Esophagus squamous epithelium (tissue), 5 donors: ENCODE data around the gene CDH20. TPM values are rescaled to one million over a fixed set of nuclear protein-coding genes. Genes with fewer than 3 reads are reported as not detected.

Experiments used
- DNase-seq: peaks from one replicate; lab custom pipeline; 2025; lab: John Stamatoyannopoulos, UW
- H3K27ac ChIP-seq, 4 donors: fragments of 200-600 bp; sonication (generic); one replicate each; pipeline ENCODE4 v1.5.1; 2016 to 2019; ENCODE audit warnings: mild to moderate bottlenecking in 1 of 4
- H3K27me3 ChIP-seq, 4 donors: fragments of 200-600 bp; sonication (generic); 1 replicate in 3 of 4; 2 replicates in 1 of 4; pipeline versions ENCODE4 v1.5.1 to v1.6.0; 2017 to 2021; ENCODE audit warnings: antibody characterized with exemption in 1 of 4
- H3K36me3 ChIP-seq, 3 donors: fragments of 200-600 bp; sonication (generic); one replicate each; pipeline ENCODE4 v1.5.1; 2016 to 2019
- H3K4me1 ChIP-seq, 3 donors: fragments of 200-600 bp; sonication (generic); one replicate each; pipeline ENCODE4 v1.5.1; 2017 to 2019
- H3K4me3 ChIP-seq, 4 donors: fragments of 200-600 bp; sonication (generic); 1 replicate in 3 of 4; 2 replicates in 1 of 4; pipeline ENCODE4 v1.5.1; 2016 to 2019; ENCODE audit warnings: mild to moderate bottlenecking in 2 of 4, moderate library complexity in 1 of 4
- H3K9me3 ChIP-seq, 3 donors: fragments of 200-600 bp; sonication (generic); one replicate each; pipeline ENCODE4 v1.5.1; 2016 to 2019
- POLR2A ChIP-seq, 4 donors: fragments of 450-650 bp; IDR thresholded peaks; one replicate each; pipeline ENCODE4 v1.6.1; 2017; ENCODE audit warnings: antibody characterized with exemption in 4 of 4, mild to moderate bottlenecking in 4 of 4, moderate library complexity in 3 of 4
- WGBS, 2 donors: methylation state at CpG; one replicate each; pipeline ENCODE4 v1.1.5; 2018; 5-methylcytosine and 5-hydroxymethylcytosine counted together
- intact Hi-C: fragments of 100-400 bp; cut with DNase I; formaldehyde crosslinking; loops from one replicate; pipeline ENCODE4 v1.15.0; 2022
- total RNA-seq, 4 donors: library from RNA; depleted of rRNA; stranded (reverse); fragments of >200 nt; gene quantifications; one replicate each; pipeline ENCODE4 v1.1.0, GENCODE V29; 2016
- TF ChIP-seq, protein P1 (sequence below), 6 experiments: fragments of 450-650 bp in 4 of 6; fragments of 200-600 bp in 2 of 6; sonication (generic) in 2 of 6; IDR thresholded peaks; one replicate each; pipeline ENCODE4 v1.5.1; 2016 to 2019; ENCODE audit warnings: antibody characterized with exemption in 6 of 6, mild to moderate bottlenecking in 4 of 6, moderate library complexity in 4 of 6
- donor health status: DM: yes; HTN: yes; CAD: no.

Gene CDH20
- total RNA-seq, 4 donors from 2014 or later = 0.23 to 3.4 TPM; not detected in 2

DNA sequence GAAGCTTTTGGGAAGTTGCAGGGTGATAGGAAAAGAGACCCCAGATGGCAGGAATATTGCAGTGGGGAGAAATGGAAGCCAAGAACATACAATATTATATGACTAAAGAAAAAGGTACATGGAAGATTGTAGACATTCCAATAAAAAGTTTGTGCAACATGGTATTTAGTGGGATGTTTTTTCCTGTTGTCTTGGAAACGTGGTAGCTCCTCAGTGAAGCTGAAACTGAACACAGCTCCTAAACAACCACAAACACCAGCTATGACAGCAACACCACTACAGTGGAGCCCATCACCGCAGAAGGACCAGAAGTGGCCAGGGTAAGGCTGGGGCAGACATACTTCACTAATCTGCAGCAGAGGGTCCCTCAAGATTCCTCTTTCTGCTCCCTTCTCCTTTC lies 246.8 kb downstream of the CDH20 start:
- H3K9me3 ChIP-seq = no peaks in the 10 kb centered on the region
- peaks cover 0 to 12% (median 0%) of the 10 kb centered on the region in 4 donors for H3K27me3 ChIP-seq
- no peak overlapping the region for H3K4me3 ChIP-seq
- TF ChIP-seq, protein P1, sequence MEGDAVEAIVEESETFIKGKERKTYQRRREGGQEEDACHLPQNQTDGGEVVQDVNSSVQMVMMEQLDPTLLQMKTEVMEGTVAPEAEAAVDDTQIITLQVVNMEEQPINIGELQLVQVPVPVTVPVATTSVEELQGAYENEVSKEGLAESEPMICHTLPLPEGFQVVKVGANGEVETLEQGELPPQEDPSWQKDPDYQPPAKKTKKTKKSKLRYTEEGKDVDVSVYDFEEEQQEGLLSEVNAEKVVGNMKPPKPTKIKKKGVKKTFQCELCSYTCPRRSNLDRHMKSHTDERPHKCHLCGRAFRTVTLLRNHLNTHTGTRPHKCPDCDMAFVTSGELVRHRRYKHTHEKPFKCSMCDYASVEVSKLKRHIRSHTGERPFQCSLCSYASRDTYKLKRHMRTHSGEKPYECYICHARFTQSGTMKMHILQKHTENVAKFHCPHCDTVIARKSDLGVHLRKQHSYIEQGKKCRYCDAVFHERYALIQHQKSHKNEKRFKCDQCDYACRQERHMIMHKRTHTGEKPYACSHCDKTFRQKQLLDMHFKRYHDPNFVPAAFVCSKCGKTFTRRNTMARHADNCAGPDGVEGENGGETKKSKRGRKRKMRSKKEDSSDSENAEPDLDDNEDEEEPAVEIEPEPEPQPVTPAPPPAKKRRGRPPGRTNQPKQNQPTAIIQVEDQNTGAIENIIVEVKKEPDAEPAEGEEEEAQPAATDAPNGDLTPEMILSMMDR (IDR thresholded peaks at IDR 0.05) = no peak
- TF ChIP-seq POLR2A (IDR thresholded peaks at IDR 0.05) = no peak
- DNase-seq = no peak
- H3K36me3 ChIP-seq = no peaks in the 10 kb centered on the region
- no peak overlapping the region for H3K27ac ChIP-seq
- intact Hi-C loops = no loop called here
- peaks cover 4 to 30% (median 12%) of the 10 kb centered on the region in 3 donors for H3K4me1 ChIP-seq
- 54 to 75% methylated on average over 2 of the region's 2 CpGs for WGBS, 2 donors

GRCh38 chr18:61581578-61582201 lies 248.5 kb downstream of the CDH20 start:
- DNase-seq = no peak
- intact Hi-C loops = no loop called here
- Histone ChIP-seq H3K4me3 (peak overlapping the region; percentile 6 to 58 (median 34)), H3K27me3 (peaks cover 0 to 12% (median 0%) of the 10 kb centered on the region in 4 donors), H3K4me1 (peaks cover 4 to 30% (median 12%) of the 10 kb centered on the region in 3 donors), H3K27ac (peak overlapping the region; percentile 4 to 64 (median 48)), H3K36me3 (no peaks in the 10 kb centered on the region), H3K9me3 (no peaks in the 10 kb centered on the region)
- 0 to 11% methylated on average over 9 to 15 of the region's 22 CpGs for WGBS, 2 donors
- TF ChIP-seq, protein P1 (IDR thresholded peaks at IDR 0.05) = peak; percentile 88 to 99 (median 96)
- TF ChIP-seq POLR2A (IDR thresholded peaks at IDR 0.05) = no peak

DNA sequence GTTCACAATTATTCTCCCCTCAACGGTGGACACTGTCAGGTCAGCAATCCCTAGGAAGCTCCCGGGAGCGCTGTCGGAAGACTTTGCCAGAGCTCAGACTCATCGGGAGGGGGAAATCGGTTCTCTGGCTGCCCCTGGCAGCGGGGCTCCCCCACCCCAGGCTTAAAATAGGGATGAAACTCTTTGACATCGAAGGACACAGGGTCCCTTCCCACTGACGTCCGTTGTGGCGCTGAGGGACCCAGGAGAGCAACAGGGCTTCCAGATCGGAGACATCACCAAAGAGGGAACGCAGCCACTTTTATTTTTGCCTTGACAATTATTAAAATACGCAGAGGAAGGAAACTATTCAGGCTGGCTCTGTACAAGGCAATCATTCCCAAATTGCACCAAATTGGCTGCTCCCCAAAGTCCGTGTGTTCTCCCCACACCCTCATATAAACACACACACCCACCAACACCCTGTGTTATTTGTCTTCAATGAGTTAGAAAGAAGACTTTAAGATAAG lies 249.0 kb downstream of the CDH20 start:
- intact Hi-C loops = no loop called here
- Histone ChIP-seq H3K9me3 (no peaks in the 10 kb centered on the region), H3K36me3 (no peaks in the 10 kb centered on the region), H3K27me3 (peaks cover 0 to 10% (median 0%) of the 10 kb centered on the region in 4 donors), H3K4me3 (peak overlapping the region; percentile 6 to 58 (median 34)), H3K27ac (peak overlapping the region; percentile 4 to 64 (median 48)), H3K4me1 (peaks cover 4 to 30% (median 12%) of the 10 kb centered on the region in 3 donors)
- TF ChIP-seq, protein P1 (IDR thresholded peaks at IDR 0.05) = peak in 1 of 6 experiments; percentile 9
- TF ChIP-seq POLR2A (IDR thresholded peaks at IDR 0.05) = no peak
- DNase-seq = no peak
- WGBS, 2 donors = 3 to 9% methylated on average over 4 to 8 of the region's 15 CpGs

DNA sequence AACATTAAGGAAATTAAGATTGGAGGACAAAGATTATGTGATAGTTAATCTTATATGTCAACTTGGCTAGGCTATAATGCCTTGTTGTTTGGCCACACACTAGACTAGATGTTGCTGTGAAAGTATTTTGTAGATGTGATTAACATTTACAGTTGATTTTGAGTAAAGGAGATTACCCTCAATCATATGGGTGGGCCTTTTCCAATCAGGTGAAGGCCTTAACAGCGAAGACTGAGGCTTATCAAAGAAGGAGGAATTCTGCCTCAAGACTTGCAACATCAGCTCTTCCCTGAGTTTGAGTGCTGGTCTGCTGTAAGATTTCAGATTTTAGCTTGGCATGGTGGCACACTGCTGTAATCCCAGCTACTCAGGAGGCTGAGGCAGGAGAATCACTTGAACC lies 250.3 kb downstream of the CDH20 start:
- DNase-seq = no peak
- intact Hi-C loops = no loop called here
- WGBS, 2 donors = 91 to 100% methylated on average over 1 of the region's 1 CpG

GRCh38 chr18:61587865-61588264 lies 254.6 kb downstream of the CDH20 start:
- H3K4me3 ChIP-seq = no peak overlapping the region
- TF ChIP-seq POLR2A (IDR thresholded peaks at IDR 0.05) = no peak
- TF ChIP-seq, protein P1 (IDR thresholded peaks at IDR 0.05) = no peak
- no peak for DNase-seq
- intact Hi-C loops = no loop called here
- H3K27ac ChIP-seq = peak overlapping the region in 2 of 4 donors; percentile 22 to 66
- no peaks in the 10 kb centered on the region for H3K36me3 ChIP-seq
- WGBS, 2 donors = 34% methylated on average over 2 of the region's 2 CpGs
- no peaks in the 10 kb centered on the region for H3K27me3 ChIP-seq
- peaks cover 0 to 26% (median 3%) of the 10 kb centered on the region in 3 donors for H3K4me1 ChIP-seq
- no peaks in the 10 kb centered on the region for H3K9me3 ChIP-seq

More for the DNA sequence above, 250.3 kb downstream of the CDH20 start:
- no peak overlapping the region for H3K4me3 ChIP-seq
- H3K27ac ChIP-seq = no peak overlapping the region
- no peaks in the 10 kb centered on the region for H3K36me3 ChIP-seq
- H3K9me3 ChIP-seq = no peaks in the 10 kb centered on the region
- H3K27me3 ChIP-seq = peaks cover 0 to 4% (median 0%) of the 10 kb centered on the region in 4 donors
- TF ChIP-seq POLR2A (IDR thresholded peaks at IDR 0.05) = no peak
- TF ChIP-seq, protein P1 (IDR thresholded peaks at IDR 0.05) = no peak
- H3K4me1 ChIP-seq = peaks cover 4 to 43% (median 15%) of the 10 kb centered on the region in 3 donors
